C4-2B (cell line): Measurements from ENCODE around the gene SIVA1.

Source experiments
- H3K27ac ChIP-seq: fragments of 450-650 bp; 2 replicates; pipeline ENCODE4 v1.5.1; 2017
- ZFX ChIP-seq: fragments of 450-650 bp; IDR thresholded peaks from 2 replicates; pipeline ENCODE4 v1.6.1; 2017
- TF ChIP-seq, protein P1 (sequence below): fragments of 450-650 bp; conservative IDR thresholded peaks from 2 replicates; pipeline ENCODE4 v1.5.1; 2017; ENCODE audit warnings: mild to moderate bottlenecking

SIVA1 gene

DNA sequence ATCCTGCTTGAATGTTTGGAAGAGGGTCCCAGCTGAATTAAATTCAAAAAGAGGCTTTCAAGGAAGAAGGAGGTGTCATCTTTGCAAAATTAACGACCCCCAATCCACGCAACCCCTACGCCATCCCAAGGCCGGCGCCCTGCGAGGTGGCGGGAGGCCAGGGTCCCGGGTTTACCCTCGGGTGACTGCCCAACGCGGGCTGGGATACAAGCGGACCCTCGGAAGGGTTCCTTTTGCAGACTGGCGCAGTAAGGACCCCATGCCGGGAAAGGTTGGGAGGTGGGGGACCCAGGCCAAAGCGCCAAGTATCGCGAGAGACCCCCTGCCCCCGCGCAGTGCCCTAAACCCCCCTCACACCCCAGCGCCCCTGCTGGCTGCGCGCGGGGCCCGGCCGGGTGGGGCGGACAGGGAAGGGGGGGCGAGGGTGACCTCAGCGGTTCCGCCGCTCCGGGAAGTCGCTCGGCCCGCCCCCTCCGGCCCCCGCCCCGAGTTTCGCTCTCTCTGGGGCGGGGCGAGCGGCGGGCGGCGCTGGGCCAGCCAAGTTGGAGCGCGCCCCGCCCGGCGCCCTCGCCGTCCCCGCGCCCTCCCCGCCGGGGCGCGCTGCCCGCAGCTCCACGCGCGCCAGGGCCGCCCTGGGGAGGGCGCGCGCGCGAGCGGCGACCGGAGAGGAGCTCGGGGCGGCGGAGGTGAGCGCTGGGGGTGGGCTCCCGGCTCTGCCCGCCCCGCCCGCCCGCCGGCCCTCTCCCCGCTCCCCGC lies 47.2 kb downstream of the SIVA1 start:
- TF ChIP-seq, protein P1, sequence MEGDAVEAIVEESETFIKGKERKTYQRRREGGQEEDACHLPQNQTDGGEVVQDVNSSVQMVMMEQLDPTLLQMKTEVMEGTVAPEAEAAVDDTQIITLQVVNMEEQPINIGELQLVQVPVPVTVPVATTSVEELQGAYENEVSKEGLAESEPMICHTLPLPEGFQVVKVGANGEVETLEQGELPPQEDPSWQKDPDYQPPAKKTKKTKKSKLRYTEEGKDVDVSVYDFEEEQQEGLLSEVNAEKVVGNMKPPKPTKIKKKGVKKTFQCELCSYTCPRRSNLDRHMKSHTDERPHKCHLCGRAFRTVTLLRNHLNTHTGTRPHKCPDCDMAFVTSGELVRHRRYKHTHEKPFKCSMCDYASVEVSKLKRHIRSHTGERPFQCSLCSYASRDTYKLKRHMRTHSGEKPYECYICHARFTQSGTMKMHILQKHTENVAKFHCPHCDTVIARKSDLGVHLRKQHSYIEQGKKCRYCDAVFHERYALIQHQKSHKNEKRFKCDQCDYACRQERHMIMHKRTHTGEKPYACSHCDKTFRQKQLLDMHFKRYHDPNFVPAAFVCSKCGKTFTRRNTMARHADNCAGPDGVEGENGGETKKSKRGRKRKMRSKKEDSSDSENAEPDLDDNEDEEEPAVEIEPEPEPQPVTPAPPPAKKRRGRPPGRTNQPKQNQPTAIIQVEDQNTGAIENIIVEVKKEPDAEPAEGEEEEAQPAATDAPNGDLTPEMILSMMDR: no peak; the same call in 1 of the 2 replicates
- TF ChIP-seq ZFX: no peak
- H3K27ac ChIP-seq: peak overlapping the region; percentile 98

DNA sequence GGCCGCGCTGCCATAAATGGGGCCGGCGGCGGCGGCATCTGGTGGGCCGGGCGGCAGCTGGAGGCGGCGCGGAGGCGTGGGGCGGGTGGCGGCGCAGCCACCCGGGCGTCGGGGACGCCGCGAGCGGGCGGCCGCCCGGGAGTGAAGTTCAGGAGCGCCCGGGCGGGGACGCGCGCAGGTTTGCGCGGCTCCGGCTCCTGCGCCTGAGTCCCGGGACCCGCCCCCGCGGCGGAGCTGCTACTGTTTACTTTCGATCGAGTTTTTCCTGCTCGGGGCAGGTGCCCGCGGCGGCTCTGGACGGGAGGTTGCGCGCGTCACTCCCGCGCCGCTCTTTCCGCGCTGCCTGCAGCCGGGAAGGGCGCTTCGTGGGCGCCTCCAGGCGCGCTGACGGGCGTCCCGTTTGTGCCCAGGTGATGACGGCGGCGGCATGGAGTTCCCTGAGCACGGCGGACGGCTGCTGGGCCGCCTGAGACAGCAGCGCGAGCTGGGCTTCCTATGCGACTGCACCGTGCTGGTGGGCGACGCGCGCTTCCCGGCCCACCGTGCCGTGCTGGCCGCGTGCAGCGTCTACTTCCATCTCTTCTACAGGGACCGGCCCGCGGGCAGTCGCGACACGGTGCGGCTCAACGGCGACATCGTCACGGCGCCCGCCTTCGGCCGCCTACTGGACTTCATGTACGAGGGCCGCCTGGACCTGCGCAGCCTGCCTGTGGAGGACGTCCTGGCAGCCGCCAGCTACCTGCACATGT lies 48.0 kb downstream of the SIVA1 start, which contains the start of gene ZBTB42:
ZBTB42 (plus strand) TSS at position 331 of the 749 bp plus-strand sequence; CDS start at position 428, 97 bp downstream.
- H3K27ac ChIP-seq: peak within 1 kb of the TSS; percentile 98
- TF ChIP-seq ZFX: no peak
- TF ChIP-seq, protein P1: no peak

DNA sequence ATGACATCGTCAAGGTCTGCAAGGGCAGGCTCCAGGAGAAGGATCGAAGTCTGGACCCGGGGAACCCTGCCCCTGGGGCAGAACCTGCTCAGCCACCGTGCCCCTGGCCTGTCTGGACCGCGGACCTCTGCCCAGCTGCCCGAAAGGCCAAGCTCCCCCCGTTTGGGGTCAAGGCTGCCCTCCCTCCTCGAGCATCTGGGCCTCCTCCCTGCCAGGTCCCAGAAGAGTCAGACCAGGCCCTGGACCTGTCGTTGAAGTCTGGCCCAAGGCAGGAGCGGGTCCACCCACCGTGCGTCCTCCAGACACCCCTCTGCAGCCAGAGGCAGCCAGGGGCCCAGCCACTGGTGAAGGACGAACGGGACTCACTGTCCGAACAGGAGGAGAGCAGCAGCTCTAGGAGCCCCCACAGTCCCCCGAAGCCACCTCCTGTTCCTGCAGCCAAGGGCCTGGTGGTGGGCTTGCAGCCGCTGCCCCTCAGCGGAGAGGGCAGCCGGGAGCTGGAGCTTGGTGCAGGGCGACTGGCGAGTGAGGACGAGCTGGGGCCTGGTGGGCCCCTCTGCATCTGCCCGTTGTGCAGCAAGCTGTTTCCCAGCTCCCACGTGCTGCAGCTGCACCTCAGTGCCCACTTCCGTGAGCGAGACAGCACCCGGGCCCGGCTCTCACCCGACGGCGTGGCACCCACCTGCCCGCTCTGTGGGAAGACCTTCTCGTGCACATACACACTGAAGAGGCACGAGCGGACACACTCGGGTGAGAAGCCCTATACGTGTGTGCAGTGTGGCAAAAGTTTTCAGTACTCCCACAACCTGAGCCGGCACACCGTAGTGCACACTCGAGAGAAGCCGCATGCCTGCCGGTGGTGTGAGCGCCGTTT lies 48.8 kb downstream of the SIVA1 start:
- peak; percentile 50; the same call in 1 of the 2 replicates for TF ChIP-seq ZFX
- TF ChIP-seq, protein P1: no peak
- H3K27ac ChIP-seq: peak overlapping the region; percentile 98

DNA sequence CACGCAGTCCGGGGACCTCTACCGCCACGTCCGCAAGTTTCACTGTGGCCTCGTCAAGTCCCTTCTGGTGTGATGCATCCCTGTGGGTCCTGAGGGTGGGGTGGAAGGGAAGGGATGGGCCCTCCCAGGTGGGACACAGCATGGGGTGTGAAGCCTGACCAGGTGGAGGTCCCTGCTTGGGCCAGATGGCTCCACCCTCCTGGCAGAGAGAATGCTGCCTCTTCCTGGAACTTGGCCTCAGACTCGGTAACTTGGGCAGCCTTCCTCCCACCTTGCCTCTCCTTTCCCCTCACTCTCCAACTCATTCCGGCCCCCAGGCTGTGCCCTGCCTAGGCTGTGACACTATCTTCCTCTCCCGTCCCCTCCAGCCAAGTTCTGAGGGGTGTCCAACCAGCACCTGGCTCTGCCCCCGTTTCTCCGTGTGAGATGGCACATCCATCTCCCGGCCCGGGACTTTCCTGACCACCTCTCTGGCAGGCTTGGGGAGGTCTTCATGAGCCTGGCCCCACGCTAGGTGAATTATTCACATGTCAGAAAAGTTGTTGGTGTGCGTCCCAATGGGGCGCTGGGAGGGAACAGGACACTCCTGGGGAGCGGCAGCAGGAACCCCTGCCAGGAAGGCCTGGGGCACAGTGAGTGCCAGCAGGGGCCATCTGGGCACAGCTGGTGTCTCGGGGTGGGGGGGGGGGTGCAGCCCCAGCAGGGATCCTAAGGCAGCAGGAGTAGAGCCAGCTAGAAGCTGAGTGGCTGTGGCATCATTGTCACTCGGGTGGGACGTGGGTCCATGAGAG lies 49.6 kb downstream of the SIVA1 start:
- peak overlapping the region; percentile 98 for H3K27ac ChIP-seq
- TF ChIP-seq, protein P1: no peak
- TF ChIP-seq ZFX: no peak

DNA sequence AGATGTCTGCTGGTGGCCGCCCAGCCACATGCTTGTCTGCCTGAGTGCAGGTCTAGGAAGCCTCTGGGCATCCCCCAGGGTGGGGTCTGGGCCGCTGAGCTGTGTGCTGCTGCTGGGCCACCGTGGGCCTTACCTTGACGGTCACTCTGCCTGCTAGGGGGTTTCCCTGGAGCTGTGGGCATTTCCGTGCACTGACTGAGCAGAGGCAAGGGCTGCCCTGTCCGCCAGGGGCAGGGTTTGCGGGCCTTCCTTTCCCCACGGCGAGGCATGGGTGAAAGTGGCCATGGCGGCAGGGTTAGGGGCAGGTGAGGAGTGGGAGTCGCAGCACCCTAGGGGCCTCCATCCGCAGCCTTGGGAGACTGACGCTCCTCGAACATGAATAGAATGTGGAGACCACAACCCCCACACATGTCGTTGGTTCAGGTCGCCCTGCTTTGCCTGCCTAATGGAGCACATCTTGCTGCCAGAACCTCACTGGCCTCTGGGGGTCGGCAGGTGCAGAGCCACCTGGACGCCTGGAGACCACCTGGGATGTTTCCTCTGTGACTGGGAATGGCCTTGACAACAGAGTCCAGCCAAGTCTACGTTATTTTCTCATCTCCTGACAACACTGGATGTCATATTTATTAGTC lies 50.4 kb downstream of the SIVA1 start:
- no peak for TF ChIP-seq ZFX
- TF ChIP-seq, protein P1: no peak
- H3K27ac ChIP-seq: peak overlapping the region; percentile 98

DNA sequence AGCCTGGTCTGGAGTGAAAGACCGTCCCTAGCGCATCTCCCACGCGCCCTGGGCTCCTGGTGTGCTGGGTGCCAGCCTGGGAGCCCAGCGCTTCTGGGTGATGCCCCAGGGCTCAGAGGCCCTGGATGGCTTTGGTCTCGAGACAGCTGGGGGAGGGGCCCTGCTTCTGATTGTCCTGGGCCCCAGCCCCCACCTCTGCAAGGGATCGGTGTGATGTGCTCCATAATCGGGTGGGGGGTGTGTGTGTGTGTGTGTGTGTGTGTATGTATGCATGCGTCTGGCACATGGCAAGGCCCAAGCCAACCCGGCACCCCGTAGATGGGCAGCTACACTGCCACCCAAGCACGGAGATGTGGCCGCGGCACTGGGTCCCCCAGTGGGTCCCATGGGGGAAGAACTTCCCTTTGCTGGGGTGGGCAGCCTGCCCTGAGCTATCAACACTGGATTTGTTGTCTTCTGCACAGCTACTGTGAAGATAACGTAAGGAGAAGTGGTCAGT lies 51.0 kb downstream of the SIVA1 start:
- peak overlapping the region; percentile 98 for H3K27ac ChIP-seq
- TF ChIP-seq, protein P1: no peak
- TF ChIP-seq ZFX: no peak
